Nephron (organoid): ENCODE measurements around the gene CKLF.

Source experiments
- H3K27ac Mint-ChIP-seq, 3 experiments: 2 replicates each; pipeline ENCODE4 v1.8.0; 2020; ENCODE audit warnings: mixed read lengths in 3 of 3, mild to moderate bottlenecking in 2 of 3, moderate library complexity in 1 of 3
- H3K27me3 Mint-ChIP-seq: 2 replicates; pipeline ENCODE4 v1.8.0; 2021; ENCODE audit warnings: low read depth, mild to moderate bottlenecking, moderate library complexity, mixed read lengths
- H3K36me3 Mint-ChIP-seq: 2 replicates; pipeline ENCODE4 v1.8.0; 2020; ENCODE audit warnings: low read depth, mixed read lengths
- H3K4me1 Mint-ChIP-seq: 2 replicates; pipeline ENCODE4 v1.8.0; 2020; ENCODE audit warnings: mixed read lengths
- H3K4me3 Mint-ChIP-seq, 3 experiments: 2 replicates each; pipeline ENCODE4 v1.8.0; 2020; ENCODE audit warnings: mild to moderate bottlenecking in 3 of 3, mixed read lengths in 3 of 3, moderate library complexity in 2 of 3
- H3K9me3 Mint-ChIP-seq: 2 replicates; pipeline ENCODE4 v1.8.0; 2020; ENCODE audit warnings: mixed read lengths
- CTCF ChIP-seq, 3 experiments: fragments of 200-600 bp; sonication (generic); IDR thresholded peaks; one replicate each; pipeline ENCODE4 v1.5.0; 2021; ENCODE audit warnings: antibody characterized with exemption in 3 of 3; ENCODE audit not compliant: unreplicated experiment in 3 of 3

Gene CKLF

DNA sequence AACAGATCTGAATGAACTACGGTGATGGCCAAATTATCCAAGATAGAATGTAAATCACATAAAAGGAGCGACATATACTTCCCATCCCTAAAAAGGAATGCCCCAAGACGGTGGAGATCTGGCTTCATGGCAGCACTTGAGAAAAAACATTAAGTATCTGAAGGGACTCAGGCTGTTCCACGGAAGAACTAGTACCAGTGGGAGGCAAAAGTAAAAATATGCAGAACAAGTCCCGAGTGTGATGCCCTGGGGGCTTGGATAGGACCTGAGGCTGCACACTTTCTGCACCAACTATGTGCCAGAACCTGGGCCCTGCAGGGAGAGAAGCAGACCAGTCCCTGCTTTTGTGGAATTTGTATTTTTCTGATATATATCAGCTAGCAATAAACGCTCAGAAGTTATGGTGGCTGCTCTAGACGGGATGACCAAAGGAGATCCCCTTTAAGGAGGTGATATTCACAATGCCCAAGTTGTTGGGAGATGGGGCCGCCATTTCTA lies 539 bp upstream of the CKLF start:
- TF ChIP-seq CTCF (IDR thresholded peaks at IDR 0.05; ENCODE audit: unreplicated experiment in 3 of 3) = no peak
- no peaks in the 10 kb centered on the region for H3K27me3 Mint-ChIP-seq
- H3K36me3 Mint-ChIP-seq = peaks cover 33% of the 10 kb centered on the region
- no peaks in the 10 kb centered on the region for H3K9me3 Mint-ChIP-seq
- H3K27ac Mint-ChIP-seq = peak overlapping the region; percentile 90 to 95 (median 91)
- H3K4me1 Mint-ChIP-seq = peaks cover 63% of the 10 kb centered on the region
- H3K4me3 Mint-ChIP-seq = peak overlapping the region; percentile 90 to 93 (median 92)

DNA sequence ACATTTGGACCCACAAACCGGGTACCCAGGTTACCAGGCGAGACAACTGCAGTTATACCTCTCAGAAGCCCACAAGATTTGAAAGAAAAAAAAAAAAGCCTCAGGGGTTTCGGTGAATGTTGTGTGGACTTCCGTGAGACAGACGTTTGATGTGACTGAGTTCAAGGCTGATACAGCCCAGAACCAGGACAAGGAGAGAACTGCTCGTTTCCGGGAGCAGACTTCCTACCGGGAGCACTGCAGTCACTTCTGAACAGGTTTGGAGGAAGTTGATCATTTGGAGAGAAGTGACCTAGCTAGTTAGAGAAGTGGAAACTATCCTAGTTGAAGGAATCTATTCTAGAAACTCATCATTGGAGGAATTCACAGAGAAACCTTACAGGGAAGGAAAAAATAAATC lies 847 bp downstream of the CKLF start:
- H3K27me3 Mint-ChIP-seq = no peaks in the 10 kb centered on the region
- no peaks in the 10 kb centered on the region for H3K9me3 Mint-ChIP-seq
- peaks cover 60% of the 10 kb centered on the region for H3K4me1 Mint-ChIP-seq
- peak overlapping the region; percentile 6 to 33 (median 25) for H3K27ac Mint-ChIP-seq
- H3K4me3 Mint-ChIP-seq = peak overlapping the region; percentile 90 to 93 (median 92)
- TF ChIP-seq CTCF (IDR thresholded peaks at IDR 0.05; ENCODE audit: unreplicated experiment in 3 of 3) = no peak
- peaks cover 28% of the 10 kb centered on the region for H3K36me3 Mint-ChIP-seq

GRCh38 chr16:66554021-66554420 lies 1.6 kb downstream of the CKLF start:
- Mint-ChIP-seq H3K4me3 (peak overlapping the region in 2 of 3 experiments; percentile 6 to 18), H3K4me1 (peaks cover 52% of the 10 kb centered on the region), H3K27me3 (no peaks in the 10 kb centered on the region), H3K36me3 (peaks cover 28% of the 10 kb centered on the region), H3K9me3 (no peaks in the 10 kb centered on the region), H3K27ac (no peak overlapping the region)
- no peak for TF ChIP-seq CTCF (IDR thresholded peaks at IDR 0.05; ENCODE audit: unreplicated experiment in 3 of 3)

DNA sequence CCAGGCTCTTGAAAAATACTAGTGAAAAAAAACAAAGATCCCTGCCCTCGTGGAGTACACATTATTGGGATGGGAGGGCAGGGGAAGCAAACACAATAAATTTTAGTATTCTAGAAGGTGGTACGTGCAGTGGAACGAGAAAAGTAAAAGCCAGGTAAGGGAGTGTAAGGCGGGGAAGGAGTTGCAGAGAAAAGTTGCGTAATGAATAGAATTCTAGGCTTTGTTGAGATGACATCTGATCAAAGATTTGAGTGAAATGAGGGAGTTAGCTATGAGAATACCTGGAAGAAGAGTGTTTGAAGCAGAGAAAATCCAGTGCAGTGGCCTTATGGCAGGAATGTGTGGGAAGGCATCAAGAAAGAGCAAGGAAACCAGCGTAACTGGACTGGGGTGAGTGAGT lies 2.1 kb downstream of the CKLF start:
- Mint-ChIP-seq H3K27ac (peak overlapping the region in 1 of 3 experiments; percentile 3), H3K27me3 (no peaks in the 10 kb centered on the region), H3K9me3 (no peaks in the 10 kb centered on the region), H3K36me3 (peaks cover 28% of the 10 kb centered on the region), H3K4me1 (peaks cover 49% of the 10 kb centered on the region), H3K4me3 (peak overlapping the region in 1 of 3 experiments; percentile 37)
- no peak for TF ChIP-seq CTCF (IDR thresholded peaks at IDR 0.05; ENCODE audit: unreplicated experiment in 3 of 3)

DNA sequence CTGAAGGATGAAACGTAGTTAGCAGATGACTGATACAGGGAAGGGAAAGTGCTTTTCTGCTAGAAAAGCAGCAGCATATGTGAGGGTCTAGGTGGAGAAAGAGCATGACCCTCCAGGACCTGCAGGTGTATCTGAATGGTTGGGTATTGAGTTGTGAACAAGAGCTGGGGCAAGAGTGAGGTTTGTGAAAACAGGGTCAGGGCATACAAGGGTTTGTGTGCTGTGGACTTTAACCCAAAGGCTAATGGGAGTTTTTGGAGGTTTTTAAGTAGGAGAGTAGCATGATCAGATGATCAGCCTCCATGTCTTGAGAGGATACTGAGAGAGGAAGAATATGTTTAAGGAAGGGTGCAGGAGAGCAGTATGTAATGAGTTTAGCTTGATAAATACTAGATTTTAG lies 7.7 kb downstream of the CKLF start:
- H3K9me3 Mint-ChIP-seq = no peaks in the 10 kb centered on the region
- TF ChIP-seq CTCF (IDR thresholded peaks at IDR 0.05; ENCODE audit: unreplicated experiment in 3 of 3) = no peak
- peaks cover 36% of the 10 kb centered on the region for H3K36me3 Mint-ChIP-seq
- no peak overlapping the region for H3K27ac Mint-ChIP-seq
- peaks cover 11% of the 10 kb centered on the region for H3K4me1 Mint-ChIP-seq
- H3K4me3 Mint-ChIP-seq = no peak overlapping the region
- no peaks in the 10 kb centered on the region for H3K27me3 Mint-ChIP-seq

- no peak overlapping the region for H3K27ac Mint-ChIP-seq
- peaks cover 43% of the 10 kb centered on the region for H3K36me3 Mint-ChIP-seq
- H3K4me3 Mint-ChIP-seq = no peak overlapping the region
- H3K9me3 Mint-ChIP-seq = no peaks in the 10 kb centered on the region
- H3K4me1 Mint-ChIP-seq = no peaks in the 10 kb centered on the region
- H3K27me3 Mint-ChIP-seq = no peaks in the 10 kb centered on the region
- no peak for TF ChIP-seq CTCF (IDR thresholded peaks at IDR 0.05; ENCODE audit: unreplicated experiment in 3 of 3)
Observed at GRCh38 chr16:66561381-66562080, 9.2 kb downstream of the CKLF start.
